Upper lobe of left lung (tissue), 4 donors: ENCODE results near the gene DLGAP5.

Source experiments
- CTCF ChIP-seq, 6 experiments: fragments of 450-650 bp in 4 of 6; fragments of 200-600 bp in 2 of 6; sonication (generic) in 2 of 6; IDR thresholded peaks; one replicate each; pipeline ENCODE4 v1.5.1; 2016 to 2019; ENCODE audit warnings: antibody characterized with exemption in 6 of 6
- EP300 ChIP-seq, 4 donors: sonication (generic); formaldehyde crosslinking; IDR thresholded peaks; one replicate each; pipeline ENCODE4 v1.5.1; 2017; ENCODE audit warnings: antibody characterized with exemption in 4 of 4, control low read depth in 2 of 4
- POLR2A ChIP-seq, 4 donors: fragments of 450-650 bp; IDR thresholded peaks; one replicate each; pipeline ENCODE4 v1.5.1; 2016 to 2017; ENCODE audit warnings: antibody characterized with exemption in 4 of 4, mild to moderate bottlenecking in 2 of 4

GRCh38 chr14:55223364-55223763, 32.0 kb upstream of the DLGAP5 start:
- TF ChIP-seq EP300 (IDR thresholded peaks at IDR 0.05): no peak
- no peak for TF ChIP-seq CTCF (IDR thresholded peaks at IDR 0.05)
- TF ChIP-seq POLR2A (IDR thresholded peaks at IDR 0.05): no peak
